GM21528 (cell line): ENCODE data around the gene SYCE1.
"Not testable (repeated sequence)": the region's sequence is repeated elsewhere in the genome, so short reads cannot be mapped to it uniquely, and the experiment has no call there.

Source experiments
- ATAC-seq: cut with Tn5 transposase; IDR thresholded peaks from one replicate; pipeline ENCODE4 v1.9.1; 2021; ENCODE audit warnings: mild to moderate bottlenecking, moderate library complexity; ENCODE audit not compliant: unreplicated experiment, low FRiP score

The SYCE1 gene

GRCh38 chr10:133565441-133566294 lies at the start of gene SYCE1:
SYCE1 (minus strand) TSS chr10:133565583; CDS start chr10:133565529, 54 bp downstream.
- ATAC-seq: no peak

- no peak for ATAC-seq
These were observed 49.6 kb upstream of the SYCE1 start for GRCh38 chr10:133614830-133615580.

- no peak for ATAC-seq
These were observed 48.3 kb upstream of the SYCE1 start for GRCh38 chr10:133613699-133614098.

- ATAC-seq: no peak
These were observed 45.7 kb upstream of the SYCE1 start for GRCh38 chr10:133611079-133611478.

- ATAC-seq: no peak
These were observed 43.5 kb upstream of the SYCE1 start for GRCh38 chr10:133608855-133609254.

GRCh38 chr10:133603434-133603833 lies 38.1 kb upstream of the SYCE1 start:
- not testable (repeated sequence) for ATAC-seq

- ATAC-seq: no peak
These were observed 35.3 kb upstream of the SYCE1 start for GRCh38 chr10:133600657-133601056.

- ATAC-seq: not testable (repeated sequence)
These were observed 34.5 kb upstream of the SYCE1 start for GRCh38 chr10:133599869-133600268.

- ATAC-seq: no peak
These were observed 27.3 kb upstream of the SYCE1 start for GRCh38 chr10:133592716-133593115.

- no peak for ATAC-seq
These were observed 25.6 kb upstream of the SYCE1 start for GRCh38 chr10:133590970-133591359.

- no peak for ATAC-seq
These were observed 25.0 kb upstream of the SYCE1 start for GRCh38 chr10:133590226-133590969.

- ATAC-seq: not testable (repeated sequence)
These were observed 11.7 kb upstream of the SYCE1 start for GRCh38 chr10:133577037-133577436.

- not testable (repeated sequence) for ATAC-seq
These were observed 8.1 kb upstream of the SYCE1 start for GRCh38 chr10:133573460-133573859.

- not testable (repeated sequence) for ATAC-seq
These were observed 6.7 kb upstream of the SYCE1 start for GRCh38 chr10:133572055-133572454.

- not testable (repeated sequence) for ATAC-seq
These were observed 4.4 kb upstream of the SYCE1 start for GRCh38 chr10:133569801-133570200.

- ATAC-seq: not testable (repeated sequence)
These were observed 3.6 kb upstream of the SYCE1 start for GRCh38 chr10:133568831-133569527.

GRCh38 chr10:133568287-133568614 lies 2.9 kb upstream of the SYCE1 start:
- ATAC-seq: no peak

- no peak for ATAC-seq
These were observed 2.4 kb upstream of the SYCE1 start for GRCh38 chr10:133567609-133568286.

GRCh38 chr10:133567119-133567518 lies 1.7 kb upstream of the SYCE1 start:
- ATAC-seq: no peak

GRCh38 chr10:133564816-133565215 lies 567 bp downstream of the SYCE1 start:
- ATAC-seq: no peak
